ENCODE results near the gene POLD4.

DNA sequence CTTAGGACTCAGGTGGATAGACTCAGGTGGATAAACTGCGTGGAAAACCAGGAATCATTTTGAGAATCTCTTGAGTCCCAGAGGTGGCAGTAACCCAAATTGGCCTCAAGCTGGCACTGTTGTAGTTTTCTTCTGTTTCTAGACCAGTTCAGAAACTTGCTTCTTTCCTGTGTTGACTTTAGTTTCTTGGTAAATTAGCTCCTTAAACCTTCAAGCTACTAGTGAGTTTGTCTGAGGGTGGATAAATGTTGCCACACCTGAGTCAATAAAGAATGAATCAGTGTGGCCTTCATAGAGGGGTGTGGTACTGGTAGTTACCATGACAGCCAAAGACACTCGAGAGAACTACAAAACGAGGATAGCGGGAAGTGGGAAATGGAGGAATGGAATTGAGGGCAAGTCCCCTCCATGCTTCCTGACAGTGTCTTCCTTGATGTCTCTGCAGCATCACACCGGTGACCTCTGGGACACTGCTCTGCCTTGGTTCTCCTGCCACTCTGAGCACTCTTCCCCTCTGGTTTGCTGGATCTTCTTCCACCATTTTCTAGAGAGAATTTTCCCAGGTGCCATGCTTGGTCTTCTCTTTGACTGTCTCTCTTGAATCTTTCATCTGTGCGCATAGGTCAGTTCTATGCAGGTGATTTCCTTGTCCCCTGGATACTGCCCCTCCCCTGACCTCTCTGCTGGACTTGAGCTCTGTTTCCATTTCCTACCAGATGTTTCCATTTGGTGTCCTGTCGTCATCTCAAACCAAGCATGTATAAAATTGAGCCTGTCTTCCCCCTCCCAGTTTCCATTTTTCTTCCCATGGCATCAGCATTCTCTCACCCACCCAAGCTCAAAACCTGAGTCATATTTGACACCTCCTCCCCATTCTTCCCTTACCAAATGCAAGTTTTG lies 7.2 kb downstream of the POLD4 start:
- TF ChIP-seq NFRKB (IDR thresholded peaks at IDR 0.05) (no peak), ARNT (IDR thresholded peaks at IDR 0.05) (no peak), BHLHE40 (IDR thresholded peaks at IDR 0.05; ENCODE audit: borderline replicate concordance) (no peak), HDGF (IDR thresholded peaks at IDR 0.05; ENCODE audit: borderline replicate concordance) (no peak), LEF1 (IDR thresholded peaks at IDR 0.05; ENCODE audit: borderline replicate concordance) (no peak), ZNF384 (IDR thresholded peaks at IDR 0.05) (no peak), ELF4 (IDR thresholded peaks at IDR 0.05) (no peak), FOXA1 (IDR thresholded peaks at IDR 0.05) (no peak), SP1 (IDR thresholded peaks at IDR 0.05) (no peak)

All from HEK293T (cell line).